Endothelial cell of umbilical vein (primary cell): ENCODE measurements around the gene AGA. TPM values are rescaled to one million over a fixed set of nuclear protein-coding genes. Genes with fewer than 3 reads are reported as not detected.

Experiments used
- BruUV-seq: library from RNA; stranded (reverse); fragments of 400-500 nt; replicated peaks from 2 replicates; lab custom pipeline; 2021; lab: Mats Ljungman, UMichigan
- CTCF ChIA-PET: fragments of 300-600, 350-600 bp; sonication (Branson Sonifier 250); formaldehyde crosslinking; loops from one replicate; lab custom pipeline; 2021; ENCODE audit warnings: antibody characterized with exemption, inconsistent platforms; lab: Charles Lee
- POLR2A ChIA-PET: fragments of 300-600, 350-600 bp; sonication (Branson Sonifier 250); formaldehyde crosslinking; loops from one replicate; lab custom pipeline; 2021; ENCODE audit warnings: antibody characterized with exemption, inconsistent platforms; lab: Charles Lee
- DNase-seq: peaks from one replicate; pipeline ENCODE4 v3.0.0-alpha.2; 2011; ENCODE audit warnings: low read depth, low spot score
- FAIRE-seq: peaks from 2 replicates; lab custom pipeline; 2011; peaks lifted over from hg19 to GRCh38; lab: Jason Lieb, UNC
- H2AFZ ChIP-seq: 2 replicates; pipeline ENCODE4 v1.6.0; 2012; ENCODE audit warnings: low read depth, low read length, control low read depth, inconsistent platforms
- H3K27ac ChIP-seq: 2 replicates; pipeline ENCODE4 v1.5.1; 2011; ENCODE audit warnings: low read depth, mild to moderate bottlenecking, control low read depth, low read length, moderate library complexity; ENCODE audit not compliant: insufficient read depth
- H3K27me3 ChIP-seq, 2 experiments: 2 replicates each; pipeline versions ENCODE4 v1.6.0 to v1.6.1; 2011; ENCODE audit warnings: low read length in 2 of 2, mixed read lengths in 1 of 2; ENCODE audit not compliant: control insufficient read depth in 2 of 2, insufficient read depth in 2 of 2
- H3K36me3 ChIP-seq, 2 experiments: 2 replicates in 1 of 2; 3 replicates in 1 of 2; pipeline ENCODE4 v1.5.1; 2011; ENCODE audit warnings: low read length in 2 of 2, mild to moderate bottlenecking in 1 of 2, moderate library complexity in 1 of 2; ENCODE audit not compliant: control insufficient read depth in 2 of 2, insufficient read depth in 2 of 2; ENCODE audit errors: extremely low read depth in 1 of 2
- H3K4me1 ChIP-seq: 3 replicates; pipeline ENCODE4 v1.5.1; 2011; ENCODE audit warnings: mild to moderate bottlenecking, low read length; ENCODE audit not compliant: control insufficient read depth, insufficient read depth; ENCODE audit errors: extremely low read depth
- H3K4me2 ChIP-seq: 2 replicates; pipeline ENCODE4 v1.6.1; 2011; ENCODE audit warnings: low read length, control low read depth, mixed read lengths; ENCODE audit not compliant: insufficient read depth
- H3K4me3 ChIP-seq, 3 experiments: fragments of 200-600 bp in 1 of 3; sonication (generic), shearing (Covaris generic) in 1 of 3; replicated peaks in 1 of 3; 2 replicates each; pipeline ENCODE4 v1.5.1; 2011 to 2016; ENCODE audit warnings: control low read depth in 3 of 3, low read length in 3 of 3, mild to moderate bottlenecking in 2 of 3, inconsistent platforms in 1 of 3, low read depth in 1 of 3, moderate library complexity in 1 of 3; ENCODE audit not compliant: insufficient read depth in 1 of 3
- H3K79me2 ChIP-seq: 2 replicates; pipeline ENCODE4 v1.6.0; 2012; ENCODE audit warnings: low read length, inconsistent platforms; ENCODE audit not compliant: control insufficient read depth, insufficient read depth
- H3K9ac ChIP-seq: replicated peaks from 2 replicates; pipeline ENCODE3; 2011; ENCODE audit warnings: low read length, control low read depth; ENCODE audit not compliant: insufficient read depth; ENCODE audit errors: extremely low read depth
- H3K9me1 ChIP-seq: replicated peaks from 3 replicates; pipeline ENCODE4 v1.6.0; 2011; ENCODE audit warnings: mild to moderate bottlenecking, low read length; ENCODE audit not compliant: control insufficient read depth, insufficient read depth; ENCODE audit errors: extremely low read depth
- H3K9me3 ChIP-seq: replicated peaks from 2 replicates; pipeline ENCODE4 v1.5.1; 2012; ENCODE audit warnings: low read length, inconsistent platforms; ENCODE audit not compliant: control insufficient read depth, insufficient read depth
- H4K20me1 ChIP-seq: replicated peaks from 2 replicates; pipeline ENCODE3; 2011; ENCODE audit warnings: mild to moderate bottlenecking, low read length; ENCODE audit not compliant: control insufficient read depth, insufficient read depth; ENCODE audit errors: extremely low read depth
- EZH2 ChIP-seq: IDR thresholded peaks from 2 replicates; pipeline ENCODE4 v1.6.1; 2012; ENCODE audit warnings: borderline replicate concordance, low read depth, mild to moderate bottlenecking, moderate library complexity, low read length, inconsistent platforms; ENCODE audit not compliant: severe bottlenecking
- FOS ChIP-seq: IDR thresholded peaks from 2 replicates; pipeline ENCODE4 v1.6.1; 2011; ENCODE audit warnings: mild to moderate bottlenecking, low read length, moderate library complexity, borderline replicate concordance; ENCODE audit not compliant: insufficient read depth
- GATA2 ChIP-seq: IDR thresholded peaks from 2 replicates; pipeline ENCODE4 v1.7.0; 2011; ENCODE audit warnings: low read depth, mild to moderate bottlenecking, moderate library complexity, mixed read lengths, low read length; ENCODE audit not compliant: insufficient read length, insufficient read depth
- JUN ChIP-seq: IDR thresholded peaks from 2 replicates; pipeline ENCODE4 v1.6.1; 2011; ENCODE audit warnings: borderline replicate concordance, low read depth; ENCODE audit not compliant: insufficient read length, insufficient read depth
- MAX ChIP-seq: IDR thresholded peaks from 2 replicates; pipeline ENCODE4 v1.6.1; 2011; ENCODE audit not compliant: insufficient read depth, insufficient read length
- MYC ChIP-seq: IDR thresholded peaks from one replicate; pipeline ENCODE4 v1.6.1; 2011; ENCODE audit warnings: mild to moderate bottlenecking, low read depth, low read length
- POLR2A ChIP-seq: IDR thresholded peaks from 2 replicates; pipeline ENCODE4 v1.6.1; 2012; ENCODE audit warnings: low read depth, mild to moderate bottlenecking, control low read depth, low read length
- POLR2AphosphoS5 ChIP-seq: IDR thresholded peaks from 2 replicates; pipeline ENCODE4 v1.6.1; 2012; ENCODE audit warnings: low read depth, mild to moderate bottlenecking, control low read depth, low read length, moderate library complexity; ENCODE audit not compliant: insufficient read depth
- dilution Hi-C: fragments of 300-500 bp; cut with MboI; formaldehyde crosslinking; loops from one replicate; pipeline ENCODE4 v1.15.0; 2019; ENCODE audit warnings: low sequenced_read_pairs; ENCODE audit not compliant: extremely low pct_ligation_motif_present
- intact Hi-C: fragments of 100-400 bp; cut with micrococcal nuclease; formaldehyde crosslinking; loops from one replicate; pipeline ENCODE4 v1.10.0; 2022
- polyA plus RNA-seq, 4 experiments: library from polyadenylated mRNA; depleted of rRNA in 3 of 4; stranded (reverse) in 3 of 4; unstranded in 1 of 4; fragments of >200 nt; gene quantifications; 2 replicates each; pipeline versions ENCODE4 v1.2.1 to v1.2.3, GENCODE V29; 2011 to 2012; ENCODE audit warnings: missing spikeins in 1 of 4
- total RNA-seq: library from RNA; stranded (reverse); gene quantifications from 2 replicates; pipeline ENCODE4 v1.2.3, GENCODE V29; 2021
- TF ChIP-seq, protein P1 (sequence below), 2 donors: IDR thresholded peaks; 1 replicate in 1 of 2; 2 replicates in 1 of 2; pipeline ENCODE4 v1.5.1; 2011; ENCODE audit warnings: low read length in 2 of 2, mild to moderate bottlenecking in 2 of 2, moderate library complexity in 2 of 2, control low read depth in 1 of 2, inconsistent platforms in 1 of 2, low read depth in 1 of 2; ENCODE audit not compliant: insufficient read depth in 1 of 2; ENCODE audit errors: extremely low read depth in 1 of 2

AGA gene
- total and polyA plus RNA-seq, 2 donors (not counting 3 experiments of a cell fraction or from before 2014, with no cell fraction given), result 14.1 to 16.9 TPM

DNA sequence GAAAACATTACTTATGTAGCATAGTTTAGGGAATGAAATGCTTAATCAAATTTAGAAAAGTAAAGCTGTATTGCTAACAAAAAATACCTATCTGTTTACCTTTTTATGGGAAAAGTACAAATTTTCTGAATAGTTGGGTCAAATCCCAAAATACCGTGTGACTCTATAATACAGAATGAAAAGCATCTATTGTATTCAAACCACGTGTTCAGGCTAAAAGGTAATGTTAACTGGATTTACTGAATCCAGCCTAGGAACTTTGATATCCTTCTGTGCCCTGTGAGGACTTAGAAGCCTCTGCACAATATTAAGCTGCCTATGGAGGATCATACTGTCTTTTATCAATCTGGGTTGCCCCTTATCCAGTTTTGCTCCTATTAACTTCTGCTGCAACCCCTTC, 36.3 kb upstream of the AGA start:
- intact Hi-C loops (no loop called here), dilution Hi-C loops (no loop called here)
- H3K9ac ChIP-seq, result no peak overlapping the region
- H3K79me2 ChIP-seq, result no peaks in the 10 kb centered on the region
- no TSS peak for BruUV-seq
- no peak overlapping the region for H3K4me2 ChIP-seq
- TF ChIP-seq, protein P1, sequence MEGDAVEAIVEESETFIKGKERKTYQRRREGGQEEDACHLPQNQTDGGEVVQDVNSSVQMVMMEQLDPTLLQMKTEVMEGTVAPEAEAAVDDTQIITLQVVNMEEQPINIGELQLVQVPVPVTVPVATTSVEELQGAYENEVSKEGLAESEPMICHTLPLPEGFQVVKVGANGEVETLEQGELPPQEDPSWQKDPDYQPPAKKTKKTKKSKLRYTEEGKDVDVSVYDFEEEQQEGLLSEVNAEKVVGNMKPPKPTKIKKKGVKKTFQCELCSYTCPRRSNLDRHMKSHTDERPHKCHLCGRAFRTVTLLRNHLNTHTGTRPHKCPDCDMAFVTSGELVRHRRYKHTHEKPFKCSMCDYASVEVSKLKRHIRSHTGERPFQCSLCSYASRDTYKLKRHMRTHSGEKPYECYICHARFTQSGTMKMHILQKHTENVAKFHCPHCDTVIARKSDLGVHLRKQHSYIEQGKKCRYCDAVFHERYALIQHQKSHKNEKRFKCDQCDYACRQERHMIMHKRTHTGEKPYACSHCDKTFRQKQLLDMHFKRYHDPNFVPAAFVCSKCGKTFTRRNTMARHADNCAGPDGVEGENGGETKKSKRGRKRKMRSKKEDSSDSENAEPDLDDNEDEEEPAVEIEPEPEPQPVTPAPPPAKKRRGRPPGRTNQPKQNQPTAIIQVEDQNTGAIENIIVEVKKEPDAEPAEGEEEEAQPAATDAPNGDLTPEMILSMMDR (IDR thresholded peaks at IDR 0.05; ENCODE audit: extremely low read depth in 1 of 2, insufficient read depth in 1 of 2, low read depth in 1 of 2, low read length in 2 of 2), result no peak
- TF ChIP-seq POLR2A, result no peak
- no peak for TF ChIP-seq POLR2AphosphoS5
- TF ChIP-seq MYC, result no peak
- TF ChIP-seq JUN, result no peak
- no peak for TF ChIP-seq GATA2
- no peak for TF ChIP-seq EZH2
- TF ChIP-seq MAX, result no peak
- no peak for TF ChIP-seq FOS
- FAIRE-seq (no peak), DNase-seq (no peak)
- H3K27ac ChIP-seq, result no peak overlapping the region
- no peaks in the 10 kb centered on the region for H3K9me1 ChIP-seq
- no peak overlapping the region for H2AFZ ChIP-seq
- H3K4me3 ChIP-seq, result no peak overlapping the region
- no peaks in the 10 kb centered on the region for H3K9me3 ChIP-seq
- no peaks in the 10 kb centered on the region for H4K20me1 ChIP-seq
- H3K4me1 ChIP-seq, result peaks cover 6% of the 10 kb centered on the region
- no peaks in the 10 kb centered on the region for H3K36me3 ChIP-seq
- POLR2A ChIA-PET, result no interaction called here
- no peaks in the 10 kb centered on the region for H3K27me3 ChIP-seq
- CTCF ChIA-PET, result no interaction called here
